ENCODE results near the gene TRIM29. TPM values are rescaled to one million over a fixed set of nuclear protein-coding genes. Genes with fewer than 3 reads are reported as not detected.
A peak's percentile ranks its signal among the peaks of the same experiment; 100 is the strongest.

Gene TRIM29
- polyA plus RNA-seq, 5 donors: 0.21 to 1.1 (median 0.81) TPM

- no peak for DNase-seq
These were observed 74.1 kb downstream of the TRIM29 start for GRCh38 chr11:120063686-120064340.

- no peak for DNase-seq
These were observed 75.4 kb downstream of the TRIM29 start for GRCh38 chr11:120062561-120062930.

DNA sequence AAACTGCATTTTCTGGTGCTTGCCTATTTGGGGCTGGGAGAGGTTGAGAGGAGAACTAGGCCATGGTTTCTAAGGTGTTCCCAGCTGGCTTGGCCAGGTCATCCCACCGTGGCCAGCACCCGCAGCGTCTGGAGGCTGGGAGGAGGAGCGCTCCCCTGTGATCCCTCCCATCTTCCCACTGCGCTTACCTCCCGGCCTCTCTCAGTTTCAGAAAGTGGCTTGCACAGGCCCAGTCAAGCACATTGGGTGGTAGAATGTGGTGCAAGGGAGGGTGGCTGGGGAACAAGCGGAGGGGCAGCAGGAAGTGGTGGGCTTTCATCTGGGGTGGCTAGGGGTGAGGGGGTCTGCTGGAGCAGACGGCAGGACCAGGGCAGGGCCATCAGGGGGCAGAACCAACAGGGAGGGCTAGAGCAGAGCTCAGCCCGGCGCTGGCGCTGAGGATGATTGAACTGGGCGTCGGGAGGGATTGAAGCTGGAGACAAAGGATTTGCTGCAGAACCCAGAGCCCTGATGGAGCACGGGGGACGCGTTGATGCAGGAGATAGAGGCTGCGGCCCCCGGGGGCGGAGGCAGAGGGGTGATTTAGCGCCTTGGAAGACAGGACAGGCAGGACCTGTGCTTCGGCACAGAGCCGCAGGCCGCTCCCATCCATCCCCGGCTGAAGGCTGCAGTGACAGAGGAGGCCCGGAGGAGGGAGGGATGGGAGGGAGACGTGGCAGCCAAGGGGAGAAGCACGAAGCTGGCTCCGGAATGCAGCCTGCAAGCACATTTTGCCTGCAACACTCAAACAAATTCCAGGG lies 76.0 kb downstream of the TRIM29 start:
- peak; percentile 27 to 44 for DNase-seq

Other genes with a start within 250 kb of the TRIM29 start
- gene OAF, start 72.9 kb upstream of the TRIM29 start, polyA plus RNA-seq (ENCODE audit: insufficient read depth in 1 of 5, insufficient read length in 5 of 5, low replicate concordance in 1 of 5): 10 to 100 TPM; 20.2 to 41.1 (median 24.4) TPM
- 1 to 10 TPM in 3 of 5 donors, under 1 TPM in 2; 0.50 to 1.9 (median 1.0) TPM for gene POU2F3, start 102.0 kb upstream of the TRIM29 start, polyA plus RNA-seq (ENCODE audit: insufficient read depth in 1 of 5, insufficient read length in 5 of 5, low replicate concordance in 1 of 5)
- gene TLCD5, start 187.2 kb upstream of the TRIM29 start, polyA plus RNA-seq (ENCODE audit: insufficient read depth in 1 of 5, insufficient read length in 5 of 5, low replicate concordance in 1 of 5): 10 to 100 TPM; 13.9 to 19.4 (median 17.3) TPM
- gene ARHGEF12, start 198.3 kb upstream of the TRIM29 start, polyA plus RNA-seq (ENCODE audit: insufficient read depth in 1 of 5, insufficient read length in 5 of 5, low replicate concordance in 1 of 5): 10 to 100 TPM; 63.5 to 96.3 (median 92.7) TPM